ENCODE measurements around the gene AXIN1. TPM values are rescaled to one million over a fixed set of nuclear protein-coding genes. Genes with fewer than 3 reads are reported as not detected.

Gene AXIN1
- total RNA-seq, 1 donor from 2014 or later, result 30.6 TPM

DNA sequence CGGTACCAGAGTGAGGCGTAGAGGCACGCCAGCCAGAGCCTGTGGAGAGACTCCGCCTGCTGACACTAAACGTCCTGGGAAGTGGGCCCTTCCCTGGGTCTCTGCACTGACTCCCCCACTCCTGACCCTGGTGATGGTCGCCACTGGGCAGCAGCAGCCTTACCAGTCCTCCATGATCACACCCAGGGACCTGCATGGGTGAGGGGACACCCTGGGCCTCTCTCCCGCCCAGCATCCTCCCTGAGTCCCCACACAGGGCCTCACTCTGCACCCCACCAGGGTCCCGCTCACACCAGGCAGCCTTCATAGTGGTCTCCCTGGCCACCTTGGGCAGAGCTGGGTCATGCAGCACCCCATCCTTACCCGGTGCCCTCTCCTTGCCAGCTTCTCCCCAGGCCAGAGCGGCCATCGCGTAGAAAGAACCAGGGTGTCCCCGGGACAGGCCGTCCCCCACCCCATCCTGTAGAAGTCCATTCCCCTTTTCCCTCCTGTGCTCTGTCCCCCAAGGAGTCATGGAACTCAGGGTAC lies 87.5 kb downstream of the AXIN1 start:
- no peaks in the 10 kb centered on the region for H3K4me1 Mint-ChIP-seq (ENCODE audit: unreplicated experiment)
- no peak overlapping the region for H3K4me3 Mint-ChIP-seq
- H3K9me3 Mint-ChIP-seq, result no peaks in the 10 kb centered on the region
- no peak overlapping the region for H3K27ac Mint-ChIP-seq
- H3K36me3 Mint-ChIP-seq, result peaks cover 4% of the 10 kb centered on the region
- H3K27me3 Mint-ChIP-seq, result no peaks in the 10 kb centered on the region
- TF ChIP-seq, protein P1, sequence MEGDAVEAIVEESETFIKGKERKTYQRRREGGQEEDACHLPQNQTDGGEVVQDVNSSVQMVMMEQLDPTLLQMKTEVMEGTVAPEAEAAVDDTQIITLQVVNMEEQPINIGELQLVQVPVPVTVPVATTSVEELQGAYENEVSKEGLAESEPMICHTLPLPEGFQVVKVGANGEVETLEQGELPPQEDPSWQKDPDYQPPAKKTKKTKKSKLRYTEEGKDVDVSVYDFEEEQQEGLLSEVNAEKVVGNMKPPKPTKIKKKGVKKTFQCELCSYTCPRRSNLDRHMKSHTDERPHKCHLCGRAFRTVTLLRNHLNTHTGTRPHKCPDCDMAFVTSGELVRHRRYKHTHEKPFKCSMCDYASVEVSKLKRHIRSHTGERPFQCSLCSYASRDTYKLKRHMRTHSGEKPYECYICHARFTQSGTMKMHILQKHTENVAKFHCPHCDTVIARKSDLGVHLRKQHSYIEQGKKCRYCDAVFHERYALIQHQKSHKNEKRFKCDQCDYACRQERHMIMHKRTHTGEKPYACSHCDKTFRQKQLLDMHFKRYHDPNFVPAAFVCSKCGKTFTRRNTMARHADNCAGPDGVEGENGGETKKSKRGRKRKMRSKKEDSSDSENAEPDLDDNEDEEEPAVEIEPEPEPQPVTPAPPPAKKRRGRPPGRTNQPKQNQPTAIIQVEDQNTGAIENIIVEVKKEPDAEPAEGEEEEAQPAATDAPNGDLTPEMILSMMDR (conservative IDR thresholded peaks at IDR 0.05), result no peak
- DNase-seq (ENCODE audit: extremely low spot score, unreplicated experiment), result peak; percentile 65

- no peak overlapping the region for H3K27ac Mint-ChIP-seq
- no peaks in the 10 kb centered on the region for H3K4me1 Mint-ChIP-seq (ENCODE audit: unreplicated experiment)
- no peaks in the 10 kb centered on the region for H3K9me3 Mint-ChIP-seq
- peak; percentile 68 for DNase-seq (ENCODE audit: extremely low spot score, unreplicated experiment)
- no peak overlapping the region for H3K4me3 Mint-ChIP-seq
- TF ChIP-seq, protein P1 (conservative IDR thresholded peaks at IDR 0.05), result no peak
- no peaks in the 10 kb centered on the region for H3K27me3 Mint-ChIP-seq
- peaks cover 4% of the 10 kb centered on the region for H3K36me3 Mint-ChIP-seq
These were observed 88.0 kb downstream of the AXIN1 start for GRCh38 chr16:264440-264951.

DNA sequence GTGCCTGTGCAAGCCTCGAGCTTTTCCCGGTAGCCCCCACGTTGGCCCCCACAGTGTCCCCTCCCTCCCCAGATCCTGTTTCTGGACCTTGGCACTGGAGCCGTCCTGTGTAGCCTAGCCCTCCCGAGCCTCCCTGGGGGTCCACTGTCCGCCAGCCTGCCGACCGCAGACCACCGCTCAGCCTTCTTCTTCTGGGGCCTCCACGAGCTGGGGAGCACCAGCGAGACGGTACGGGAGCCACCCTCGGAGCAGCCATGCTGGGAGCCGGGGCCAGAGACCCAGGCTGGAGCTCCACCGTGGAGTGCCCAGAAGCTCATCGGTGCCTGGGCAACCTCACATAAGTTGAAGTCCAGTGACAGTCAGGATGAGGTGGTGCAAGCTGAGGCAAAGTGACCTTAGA lies 88.6 kb downstream of the AXIN1 start:
- no peaks in the 10 kb centered on the region for H3K4me1 Mint-ChIP-seq (ENCODE audit: unreplicated experiment)
- H3K36me3 Mint-ChIP-seq, result peaks cover 4% of the 10 kb centered on the region
- DNase-seq (ENCODE audit: extremely low spot score, unreplicated experiment), result peak; percentile 62
- H3K4me3 Mint-ChIP-seq, result no peak overlapping the region
- H3K27me3 Mint-ChIP-seq, result no peaks in the 10 kb centered on the region
- no peak overlapping the region for H3K27ac Mint-ChIP-seq
- TF ChIP-seq, protein P1 (conservative IDR thresholded peaks at IDR 0.05), result no peak
- H3K9me3 Mint-ChIP-seq, result no peaks in the 10 kb centered on the region

DNA sequence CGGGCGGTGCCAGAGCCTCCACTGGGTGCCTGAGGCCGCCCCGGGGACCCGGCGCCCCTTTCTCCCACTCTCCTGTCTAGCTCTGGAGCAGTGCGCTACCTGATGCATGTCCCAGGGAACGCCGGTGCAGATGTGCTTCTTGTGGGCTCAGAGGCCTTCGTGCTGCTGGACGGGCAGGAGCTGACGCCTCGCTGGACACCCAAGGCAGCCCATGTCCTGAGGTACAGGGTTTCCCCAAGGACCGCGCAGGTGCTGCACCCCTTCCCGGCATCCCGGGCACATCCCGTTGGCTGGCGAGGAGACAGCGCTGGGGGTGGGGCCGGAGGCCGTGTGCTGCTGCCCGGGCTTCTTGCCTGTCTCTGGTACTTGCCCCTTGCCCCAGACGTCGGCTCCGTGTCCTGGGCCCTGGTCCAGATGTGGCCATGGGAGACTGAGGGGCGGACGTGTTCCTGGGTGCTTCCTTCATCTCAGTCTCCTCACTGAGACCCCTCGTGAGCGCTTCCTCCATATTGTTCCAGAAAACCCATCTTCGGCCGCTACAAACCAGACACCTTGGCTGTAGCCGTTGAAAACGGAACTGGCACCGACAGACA lies 89.2 kb downstream of the AXIN1 start:
- Mint-ChIP-seq H3K27ac (no peak overlapping the region), H3K9me3 (no peaks in the 10 kb centered on the region), H3K4me1 (ENCODE audit: unreplicated experiment) (no peaks in the 10 kb centered on the region), H3K4me3 (no peak overlapping the region), H3K36me3 (peaks cover 4% of the 10 kb centered on the region), H3K27me3 (no peaks in the 10 kb centered on the region)
- peak; percentile 64 for DNase-seq (ENCODE audit: extremely low spot score, unreplicated experiment)
- TF ChIP-seq, protein P1 (conservative IDR thresholded peaks at IDR 0.05), result no peak

DNA sequence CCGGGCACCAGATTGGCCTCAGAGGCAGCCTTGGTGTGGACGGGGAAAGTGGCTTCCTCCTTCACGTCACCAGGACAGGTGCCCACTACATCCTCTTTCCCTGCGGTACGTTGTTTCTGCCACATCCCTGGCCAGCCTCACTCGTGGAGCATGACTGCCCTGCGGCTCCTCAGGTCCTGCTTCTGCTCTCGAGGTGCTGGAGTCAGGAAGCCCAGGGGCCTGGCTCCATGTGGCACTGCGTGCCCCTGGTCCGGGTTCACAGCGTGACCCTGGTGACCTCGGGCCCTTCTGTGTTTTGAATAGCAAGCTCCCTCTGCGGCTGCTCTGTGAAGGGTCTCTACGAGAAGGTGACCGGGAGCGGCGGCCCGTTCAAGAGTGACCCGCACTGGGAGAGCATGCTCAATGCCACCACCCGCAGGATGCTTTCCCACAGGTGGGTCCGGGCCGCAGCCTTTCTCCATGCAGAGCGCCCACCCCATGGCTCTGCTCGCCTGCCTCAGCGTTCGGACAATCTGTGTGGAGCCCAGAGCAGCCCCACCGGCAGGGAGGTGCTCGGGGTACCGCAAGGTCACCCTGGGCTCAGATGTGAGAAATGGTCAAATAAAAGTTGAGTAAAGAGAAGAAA lies 90.3 kb downstream of the AXIN1 start:
- H3K36me3 Mint-ChIP-seq, result peaks cover 4% of the 10 kb centered on the region
- H3K9me3 Mint-ChIP-seq, result no peaks in the 10 kb centered on the region
- no peak overlapping the region for H3K27ac Mint-ChIP-seq
- H3K4me3 Mint-ChIP-seq, result no peak overlapping the region
- TF ChIP-seq, protein P1 (conservative IDR thresholded peaks at IDR 0.05), result no peak
- DNase-seq (ENCODE audit: extremely low spot score, unreplicated experiment), result no peak
- H3K4me1 Mint-ChIP-seq (ENCODE audit: unreplicated experiment), result no peaks in the 10 kb centered on the region
- no peaks in the 10 kb centered on the region for H3K27me3 Mint-ChIP-seq

Measured in type B pancreatic cell (in vitro differentiated cells).